GM18951 (cell line): ENCODE data around the gene DNA2.

Experiments used
- POLR2A ChIP-seq: IDR thresholded peaks from 4 replicates; pipeline ENCODE4 v1.6.1; 2011; ENCODE audit warnings: mild to moderate bottlenecking; ENCODE audit not compliant: insufficient read length, insufficient read depth; ENCODE audit errors: extremely low read depth
- in situ Hi-C: fragments of 300-500 bp; cut with MboI; formaldehyde crosslinking; loops from one replicate; pipeline ENCODE4 v1.12.0; 2022; ENCODE audit warnings: low sequenced_read_pairs, mixed read lengths, inconsistent platforms; ENCODE audit not compliant: unreplicated experiment

The DNA2 gene

GRCh38 chr10:68424454-68425014, 47.2 kb downstream of the DNA2 start:
- in situ Hi-C loops = no loop called here
- TF ChIP-seq POLR2A = no peak

GRCh38 chr10:68423522-68423921, 48.3 kb downstream of the DNA2 start:
- TF ChIP-seq POLR2A = no peak
- in situ Hi-C loops = no loop called here

- no peak for TF ChIP-seq POLR2A
- in situ Hi-C loops = no loop called here
Measured at GRCh38 chr10:68419376-68419775, 52.4 kb downstream of the DNA2 start.

- TF ChIP-seq POLR2A = no peak
- in situ Hi-C loops = no loop called here
Measured at GRCh38 chr10:68408898-68409518, 62.8 kb downstream of the DNA2 start.

- in situ Hi-C loops = no loop called here
- TF ChIP-seq POLR2A = peak; percentile 69
Measured at GRCh38 chr10:68406815-68407548, 64.8 kb downstream of the DNA2 start, which contains the start of gene RUFY2. Gene RUFY2, minus strand, starts transcription at chr10:68407277. Its CDS starts 88 bp downstream, at chr10:68407189.

- TF ChIP-seq POLR2A = no peak
- in situ Hi-C loops = no loop called here
Measured at GRCh38 chr10:68406111-68406814, 65.5 kb downstream of the DNA2 start.

GRCh38 chr10:68403701-68404100, 68.1 kb downstream of the DNA2 start:
- in situ Hi-C loops = no loop called here
- no peak for TF ChIP-seq POLR2A

- no peak for TF ChIP-seq POLR2A
- in situ Hi-C loops = no loop called here
Measured at GRCh38 chr10:68402276-68402675, 69.5 kb downstream of the DNA2 start.

GRCh38 chr10:68397005-68397404, 74.8 kb downstream of the DNA2 start:
- in situ Hi-C loops = no loop called here
- no peak for TF ChIP-seq POLR2A

GRCh38 chr10:68385740-68386139, 86.0 kb downstream of the DNA2 start:
- in situ Hi-C loops = no loop called here
- TF ChIP-seq POLR2A = no peak

- in situ Hi-C loops = no loop called here
- no peak for TF ChIP-seq POLR2A
Measured at GRCh38 chr10:68371604-68372003, 100.2 kb downstream of the DNA2 start.

GRCh38 chr10:68367121-68367520, 104.7 kb downstream of the DNA2 start:
- in situ Hi-C loops = no loop called here
- TF ChIP-seq POLR2A = no peak

- in situ Hi-C loops = no loop called here
- TF ChIP-seq POLR2A = no peak
Measured at GRCh38 chr10:68366600-68366999, 105.2 kb downstream of the DNA2 start.

GRCh38 chr10:68365611-68366010, 106.2 kb downstream of the DNA2 start:
- no peak for TF ChIP-seq POLR2A
- in situ Hi-C loops = no loop called here
